ENCODE results near the gene FOXO6. TPM values are rescaled to one million over a fixed set of nuclear protein-coding genes. Genes with fewer than 3 reads are reported as not detected.

Gene FOXO6
- total RNA-seq, 1 donor from 2014 or later, result not detected

GRCh38 chr1:41397020-41397419 lies 35.8 kb downstream of the FOXO6 start:
- no peak for DNase-seq (ENCODE audit: low spot score)

DNA sequence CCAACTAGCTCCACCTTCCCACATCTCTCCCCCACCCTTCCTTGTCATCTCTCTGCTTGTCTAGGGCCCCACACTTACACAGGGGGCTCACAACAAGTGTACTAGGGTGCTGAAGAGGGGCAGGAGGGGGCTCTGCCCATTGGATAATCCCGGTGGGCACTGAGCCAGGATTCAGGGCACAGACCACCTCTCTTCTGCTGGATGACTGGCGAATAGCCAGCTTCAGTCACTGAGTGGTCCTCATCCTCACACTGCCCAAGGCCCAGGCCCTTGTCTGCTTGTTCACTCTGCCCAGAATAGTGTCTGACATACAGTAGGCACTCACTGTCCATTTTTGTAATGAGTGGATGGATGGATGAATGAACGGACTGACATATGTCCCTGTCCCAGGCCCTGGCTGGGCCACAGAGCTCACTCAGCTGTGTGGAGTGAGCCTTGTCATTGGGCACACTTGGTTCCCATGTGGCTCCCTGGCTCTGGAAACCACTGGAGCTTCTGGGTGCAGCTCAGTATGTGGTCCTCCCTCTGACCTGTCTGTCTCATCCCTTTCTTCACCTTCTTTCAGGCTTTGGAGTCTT lies 36.6 kb downstream of the FOXO6 start:
- DNase-seq (ENCODE audit: low spot score), result no peak

- no peak for DNase-seq (ENCODE audit: low spot score)
Measured at GRCh38 chr1:41399145-41399795, 38.0 kb downstream of the FOXO6 start.

DNA sequence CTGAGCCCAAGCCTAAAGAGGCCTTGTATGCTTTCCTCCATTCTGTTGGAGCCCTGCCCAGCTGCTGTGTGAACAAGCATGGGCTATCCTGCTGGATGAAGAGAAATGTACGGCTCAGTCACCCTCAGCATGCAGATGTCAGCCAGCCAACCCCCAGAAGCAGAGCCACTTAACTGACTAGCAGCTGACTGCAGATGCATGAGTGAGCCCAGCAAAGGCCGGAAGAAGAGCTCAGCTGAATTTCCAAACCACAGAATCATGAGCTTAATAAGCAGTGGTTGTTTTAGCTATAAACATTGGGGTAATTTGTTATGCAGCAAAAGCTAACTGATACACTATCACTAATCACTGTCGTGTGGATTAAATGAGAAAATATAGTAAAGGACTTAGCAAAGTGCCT lies 39.0 kb downstream of the FOXO6 start:
- no peak for DNase-seq (ENCODE audit: low spot score)

- DNase-seq (ENCODE audit: low spot score), result no peak
Measured at GRCh38 chr1:41401899-41402298, 40.7 kb downstream of the FOXO6 start.

DNA sequence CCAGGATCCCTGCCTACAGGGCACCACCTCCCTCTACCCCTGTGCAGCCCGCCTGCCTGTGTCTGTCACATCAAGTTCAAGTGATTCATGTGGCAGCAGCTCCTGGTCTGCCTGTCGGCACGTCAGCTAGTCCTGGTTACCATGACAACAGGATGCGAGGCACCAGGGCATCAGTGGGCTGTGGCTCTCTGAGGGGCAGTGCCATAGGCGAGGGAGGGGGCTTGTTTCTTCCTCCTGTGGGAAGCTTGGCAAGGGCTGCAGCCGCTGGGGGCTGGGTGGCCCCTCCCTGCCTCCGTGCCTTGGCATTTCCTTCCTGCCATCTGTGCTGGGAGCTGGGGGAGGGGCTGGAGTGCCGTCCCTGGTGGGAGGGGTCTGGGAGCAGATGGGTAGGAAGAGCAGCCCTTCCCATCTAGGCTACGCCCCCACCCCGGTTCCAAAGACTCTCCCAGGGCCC lies 43.1 kb downstream of the FOXO6 start:
- no peak for DNase-seq (ENCODE audit: low spot score)

- DNase-seq (ENCODE audit: low spot score), result no peak
Measured at GRCh38 chr1:41407664-41408252, 46.5 kb downstream of the FOXO6 start.

DNA sequence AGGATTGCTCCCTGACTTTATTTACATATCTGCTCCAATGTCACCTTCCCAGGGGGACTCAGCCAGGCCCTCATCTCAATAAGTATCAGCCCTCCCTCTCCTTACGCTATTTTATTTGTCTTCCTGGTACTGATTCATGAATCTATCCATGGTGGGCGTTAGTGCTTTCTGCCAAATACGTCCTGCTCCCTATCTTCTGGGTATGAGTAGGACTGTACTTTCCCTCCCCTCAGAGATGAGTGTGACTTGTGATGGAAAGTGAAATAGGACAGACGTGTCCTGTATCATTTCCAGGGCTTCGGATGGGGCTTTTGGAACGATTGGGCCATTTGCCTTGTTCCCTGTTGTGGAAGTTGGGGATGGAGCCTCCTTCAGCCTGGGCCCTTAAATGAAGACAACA lies 47.5 kb downstream of the FOXO6 start:
- DNase-seq (ENCODE audit: low spot score), result no peak

- no peak for DNase-seq (ENCODE audit: low spot score)
Measured at GRCh38 chr1:41409825-41410224, 48.6 kb downstream of the FOXO6 start.

GRCh38 chr1:41410462-41410861 lies 49.2 kb downstream of the FOXO6 start:
- DNase-seq (ENCODE audit: low spot score), result no peak

DNA sequence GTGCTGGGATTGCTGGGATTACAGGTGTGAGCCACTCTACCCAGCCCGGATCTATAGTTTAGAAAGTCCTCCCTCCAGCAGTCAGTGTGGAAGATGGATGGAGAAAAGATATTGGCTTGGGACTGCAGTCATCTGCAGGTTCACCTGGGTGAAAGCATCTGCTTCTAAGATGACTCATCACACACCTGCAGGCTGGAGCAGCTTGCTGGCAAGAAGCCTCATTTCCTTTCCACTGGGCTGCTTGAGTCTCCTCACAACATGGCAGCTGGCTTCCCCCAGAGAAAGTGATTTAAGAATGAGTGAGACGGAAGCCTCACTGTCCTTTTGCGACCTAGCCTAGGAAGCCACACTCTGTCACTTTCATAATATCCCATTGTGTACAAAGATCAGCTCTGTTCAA lies 50.0 kb downstream of the FOXO6 start:
- no peak for DNase-seq (ENCODE audit: low spot score)

GRCh38 chr1:41412748-41413147 lies 51.5 kb downstream of the FOXO6 start:
- no peak for DNase-seq (ENCODE audit: low spot score)

GRCh38 chr1:41413748-41414281 lies 52.6 kb downstream of the FOXO6 start:
- no peak for DNase-seq (ENCODE audit: low spot score)

- DNase-seq (ENCODE audit: low spot score), result no peak
Measured at GRCh38 chr1:41414296-41414695, 53.1 kb downstream of the FOXO6 start.

- DNase-seq (ENCODE audit: low spot score), result no peak
Measured at GRCh38 chr1:41414716-41415306, 53.6 kb downstream of the FOXO6 start.

DNA sequence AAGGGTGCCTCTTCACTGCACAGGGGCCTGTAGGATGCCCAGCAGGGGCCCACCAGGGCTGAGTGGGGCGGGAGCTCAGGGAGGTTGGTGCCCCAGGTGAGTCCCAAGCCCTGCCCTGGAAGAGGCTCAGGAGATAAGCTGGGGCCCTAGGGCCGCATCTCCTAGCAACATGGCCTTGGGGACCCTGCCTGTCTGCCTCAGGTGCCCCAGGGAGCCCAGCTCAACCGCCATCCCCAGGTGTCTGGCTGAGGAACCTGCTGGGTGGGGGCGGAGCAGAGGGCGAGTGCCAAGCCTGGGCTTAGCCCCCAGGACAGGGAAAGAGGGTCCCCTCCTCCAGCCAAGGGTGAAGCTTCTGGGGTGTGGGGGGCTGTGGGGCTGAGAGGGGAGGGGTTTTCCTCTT lies 54.8 kb downstream of the FOXO6 start:
- DNase-seq (ENCODE audit: low spot score), result no peak

DNA sequence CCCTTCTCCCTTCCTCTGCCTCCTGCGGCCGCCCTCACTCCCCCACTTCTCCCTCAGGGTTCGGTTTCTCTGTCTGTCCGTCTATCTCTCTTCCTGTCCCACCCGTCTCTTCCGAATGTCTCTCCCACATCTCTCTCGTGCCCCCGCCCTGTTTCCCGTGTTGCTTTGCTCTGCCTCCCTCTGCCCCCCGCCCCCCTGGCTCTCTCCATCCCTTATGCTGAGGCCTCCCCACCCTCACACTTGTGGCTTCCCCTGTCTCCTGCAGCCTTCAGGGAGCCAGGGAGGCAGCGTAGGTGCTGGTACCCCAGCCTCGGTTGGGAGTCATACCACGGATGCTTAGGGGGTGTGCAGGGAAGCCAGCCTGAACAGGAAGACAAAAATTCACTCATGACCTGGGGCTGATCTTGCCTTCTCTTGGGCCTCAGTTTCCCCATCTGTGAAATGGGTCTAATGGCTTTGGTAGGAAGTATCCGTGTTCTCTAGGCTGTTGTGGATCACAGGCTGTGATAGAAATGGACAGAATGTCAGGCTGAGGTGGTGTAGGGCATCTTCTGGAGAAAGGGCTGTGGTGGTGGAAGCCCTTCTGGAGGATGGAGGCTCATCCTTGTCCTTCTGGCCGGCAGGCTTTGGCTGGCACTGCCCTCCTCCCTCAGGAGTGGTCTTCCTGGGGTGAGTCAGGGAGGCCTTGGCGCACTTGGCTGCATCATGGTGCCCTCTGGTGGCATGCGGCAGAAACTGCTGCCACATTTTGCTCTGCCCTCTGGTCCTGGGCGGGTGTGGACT lies 55.5 kb downstream of the FOXO6 start:
- DNase-seq (ENCODE audit: low spot score), result no peak

DNA sequence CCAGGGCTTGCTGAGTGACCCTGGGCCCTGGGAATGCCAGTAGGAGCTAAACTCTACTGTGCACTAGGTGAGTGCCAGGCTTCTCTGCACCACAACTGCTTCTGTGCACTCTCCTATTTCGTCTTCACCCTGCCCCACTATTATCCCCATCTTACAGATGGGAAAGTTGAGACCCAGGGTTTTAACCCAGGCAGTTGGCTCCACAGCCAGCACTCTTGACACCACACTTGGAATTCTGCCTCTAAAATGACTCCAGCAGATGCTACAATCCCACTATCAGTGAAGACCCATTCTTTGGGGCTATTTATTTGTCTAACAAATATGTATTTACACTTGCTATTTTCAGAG lies 56.1 kb downstream of the FOXO6 start:
- no peak for DNase-seq (ENCODE audit: low spot score)

- no peak for DNase-seq (ENCODE audit: low spot score)
Measured at GRCh38 chr1:41417746-41418145, 56.5 kb downstream of the FOXO6 start.

- peak; percentile 93 for DNase-seq (ENCODE audit: low spot score)
Measured at GRCh38 chr1:41418857-41419583, 57.8 kb downstream of the FOXO6 start.
